EL (cell line): ENCODE measurements around the gene RHOC.

Experiments
- DNase-seq: peaks from one replicate; pipeline ENCODE4 v3.0.0-alpha.2; 2016

The RHOC gene

DNA sequence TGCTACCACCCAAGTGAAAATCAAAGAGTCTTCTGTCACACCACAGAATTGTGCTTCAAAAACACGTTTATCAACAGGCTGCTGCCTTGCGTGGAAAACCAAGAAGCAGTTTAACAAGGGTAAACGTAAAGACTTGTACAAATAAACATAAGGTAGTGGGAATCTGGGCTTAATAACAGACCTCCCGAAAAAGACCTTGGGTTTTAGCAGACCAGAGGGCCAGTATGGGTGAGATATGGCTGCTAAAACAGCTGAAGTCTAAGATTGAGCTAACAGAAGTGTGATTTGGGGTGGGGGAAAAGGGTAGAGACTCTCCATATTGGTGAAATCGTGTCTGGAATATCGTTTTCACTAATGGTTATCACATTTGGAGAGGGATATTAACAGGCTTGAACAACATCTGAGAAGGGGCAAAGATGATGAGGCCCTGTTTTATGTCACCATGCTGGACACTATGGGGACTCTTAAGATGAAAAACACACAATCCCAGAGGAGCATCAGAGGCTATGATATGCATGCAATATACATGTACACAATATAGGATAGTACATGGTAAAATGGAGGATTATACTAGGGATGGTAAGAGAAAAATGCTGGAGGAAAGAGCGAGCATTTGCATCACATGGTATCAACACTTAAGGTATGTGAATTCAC is 31.1 kb downstream of the RHOC start:
- DNase-seq = no peak

DNA sequence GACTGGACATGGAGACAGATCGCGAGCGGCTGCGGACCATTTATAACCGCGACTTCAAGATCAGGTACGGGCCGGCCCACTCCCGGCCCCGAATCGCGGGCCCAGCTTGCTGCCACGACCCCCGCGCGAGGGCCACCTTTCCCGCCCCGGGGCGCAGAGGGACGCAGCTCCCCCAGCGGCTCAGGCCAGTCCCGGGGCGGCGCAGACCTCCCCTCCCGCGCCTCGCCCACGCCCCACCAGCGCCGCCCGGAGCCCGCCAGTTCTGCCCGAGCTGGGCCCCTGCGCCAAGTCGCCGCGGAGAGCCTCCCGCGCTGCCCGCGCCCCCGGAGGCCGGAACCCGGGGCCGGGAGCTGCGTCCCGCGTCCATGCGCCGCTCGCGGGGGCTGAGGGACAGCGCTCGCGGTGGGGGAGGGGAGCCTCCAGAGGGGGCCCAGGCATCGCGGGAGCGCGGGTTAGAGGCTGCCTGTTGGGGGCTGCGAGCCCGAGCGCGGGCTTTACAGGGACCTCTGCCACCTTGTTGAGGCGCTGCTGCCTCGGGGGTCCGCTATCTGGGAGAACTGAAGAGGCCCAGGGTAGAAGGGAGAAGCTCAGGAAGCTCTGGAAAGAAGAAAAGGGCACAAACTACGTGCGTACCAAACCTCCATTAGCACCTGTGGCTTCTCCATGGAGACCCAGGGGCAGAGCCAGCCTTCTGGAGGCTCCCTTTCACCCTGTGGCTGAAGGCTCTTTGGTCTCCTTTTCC is 31.8 kb downstream of the RHOC start:
- DNase-seq = no peak

DNA sequence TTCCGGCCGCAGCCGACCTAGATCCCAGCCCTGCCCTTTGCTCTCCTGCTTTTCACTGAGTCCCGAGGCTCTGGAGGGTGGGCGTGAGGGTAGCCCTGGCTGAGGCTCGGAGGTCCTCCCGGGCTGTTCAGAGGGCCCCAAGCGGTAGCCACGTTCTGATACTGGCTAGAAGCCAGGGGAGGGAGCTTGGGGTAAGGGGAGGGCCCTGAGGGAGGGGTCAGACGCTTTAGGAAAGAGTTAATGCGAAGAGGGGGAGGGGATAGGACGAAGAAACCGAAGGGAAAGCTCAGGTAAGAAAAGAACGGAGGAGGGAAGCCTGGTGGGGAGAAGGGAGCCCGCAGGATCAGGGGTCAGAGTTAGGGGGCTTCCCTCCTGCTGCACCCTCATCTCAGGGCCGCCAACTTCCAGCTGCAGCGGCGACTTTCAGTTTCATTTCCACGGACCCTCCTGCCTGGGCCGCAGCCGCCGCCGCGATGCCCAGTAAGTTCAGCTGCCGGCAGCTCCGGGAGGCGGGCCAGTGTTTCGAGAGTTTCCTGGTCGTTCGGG is 32.4 kb downstream of the RHOC start, which contains the start of gene MOV10:
Gene MOV10, plus strand, starts transcription at position 220 of the 546 bp plus-strand sequence. Its CDS starts 254 bp downstream, at position 474.
- peak; percentile 83 for DNase-seq

DNA sequence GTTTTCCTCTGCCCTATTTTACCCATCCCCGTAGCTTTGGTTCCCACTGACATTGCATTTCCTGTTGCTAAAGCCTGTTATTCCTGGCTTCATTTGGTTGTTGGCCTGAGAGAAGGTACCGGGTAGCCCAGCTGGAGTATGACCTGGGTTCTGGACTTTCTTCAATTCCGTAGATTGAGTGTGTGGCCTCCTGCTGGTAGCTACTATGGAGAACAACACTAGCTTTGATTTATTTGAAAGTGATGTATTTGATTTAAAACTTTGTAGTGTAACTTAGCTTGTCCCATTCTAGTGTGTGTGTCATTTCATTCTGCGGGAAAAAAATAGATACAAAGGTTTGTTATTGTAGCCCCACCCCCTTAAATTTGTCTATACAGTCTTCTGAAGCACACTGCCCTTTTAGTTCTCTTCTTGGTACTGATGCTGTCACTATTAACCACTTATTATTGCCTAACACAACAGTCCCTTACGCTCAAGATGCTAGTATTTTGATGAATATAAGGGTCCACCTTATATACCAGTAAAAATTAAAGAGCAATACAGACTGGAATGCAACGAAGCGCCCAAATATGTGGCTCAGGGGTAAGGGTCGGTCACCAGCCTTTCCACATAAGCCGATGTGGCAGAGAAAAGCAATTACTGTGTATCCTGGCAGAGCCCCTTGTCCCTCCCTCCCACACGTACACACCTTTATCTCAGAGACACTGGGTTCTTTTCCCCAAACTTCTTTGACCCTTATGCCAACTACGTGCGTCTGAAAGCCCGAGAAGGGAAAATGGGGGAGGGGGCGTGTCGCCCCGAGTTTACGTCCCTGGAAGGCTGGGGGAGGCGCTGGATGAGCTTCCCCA is 33.1 kb downstream of the RHOC start:
- DNase-seq = peak; percentile 74

DNA sequence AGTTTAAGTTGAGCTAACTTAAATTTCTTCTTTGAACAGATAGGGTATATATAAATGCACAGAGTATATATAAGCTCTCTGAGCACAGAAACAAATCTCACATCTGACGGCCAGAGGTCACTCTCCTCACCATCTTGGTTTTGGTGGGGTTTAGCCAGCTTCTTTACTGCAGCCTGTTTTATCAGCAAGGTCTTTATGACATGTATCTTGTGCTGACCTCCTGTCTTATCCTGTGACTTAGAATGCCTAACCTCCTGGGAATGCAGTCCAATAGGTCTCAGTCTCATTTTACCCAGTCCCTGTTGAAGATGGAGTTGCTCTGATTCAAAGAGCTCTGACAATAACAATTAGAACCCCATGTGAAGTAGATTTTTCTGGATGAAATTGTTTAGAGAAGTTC is 34.1 kb downstream of the RHOC start:
- DNase-seq = no peak

DNA sequence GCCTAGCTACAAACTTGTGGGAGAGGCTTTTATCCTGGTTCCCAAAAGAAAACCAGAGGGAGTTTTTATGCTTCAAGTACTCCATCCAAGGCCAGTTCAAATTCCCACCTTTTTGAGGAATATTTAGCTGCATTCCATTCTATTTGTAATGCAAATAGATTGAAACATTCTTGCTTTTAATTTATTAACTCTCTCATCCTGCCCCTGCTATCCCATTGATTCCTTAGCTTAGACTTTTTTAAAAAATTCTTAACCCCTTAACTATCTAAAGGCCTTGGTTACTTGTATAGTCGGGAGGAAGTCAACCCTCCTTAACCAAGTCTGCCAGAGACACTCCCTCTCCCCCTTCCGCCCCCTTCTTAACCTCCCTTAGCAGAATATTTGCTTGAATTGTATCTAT is 34.9 kb downstream of the RHOC start:
- no peak for DNase-seq

DNA sequence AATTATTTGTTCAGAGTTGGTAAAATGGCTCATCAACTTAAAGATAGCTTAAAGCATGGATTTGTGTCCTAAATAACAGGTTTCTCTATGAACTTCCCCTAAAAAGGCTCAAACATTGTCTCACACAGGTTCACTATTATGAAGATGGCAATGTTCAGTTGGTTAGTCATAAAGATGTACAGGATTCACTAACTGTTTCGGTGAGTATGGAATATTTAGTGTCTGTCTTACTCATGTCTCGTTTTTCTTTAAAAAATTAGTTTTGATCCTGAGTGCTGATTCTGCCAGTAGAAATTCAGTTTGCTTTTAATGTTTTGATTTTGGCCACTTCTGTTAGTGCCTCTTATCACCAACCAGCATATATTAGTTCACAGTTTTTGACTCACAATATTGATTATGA is 40.0 kb downstream of the RHOC start:
- no peak for DNase-seq

DNA sequence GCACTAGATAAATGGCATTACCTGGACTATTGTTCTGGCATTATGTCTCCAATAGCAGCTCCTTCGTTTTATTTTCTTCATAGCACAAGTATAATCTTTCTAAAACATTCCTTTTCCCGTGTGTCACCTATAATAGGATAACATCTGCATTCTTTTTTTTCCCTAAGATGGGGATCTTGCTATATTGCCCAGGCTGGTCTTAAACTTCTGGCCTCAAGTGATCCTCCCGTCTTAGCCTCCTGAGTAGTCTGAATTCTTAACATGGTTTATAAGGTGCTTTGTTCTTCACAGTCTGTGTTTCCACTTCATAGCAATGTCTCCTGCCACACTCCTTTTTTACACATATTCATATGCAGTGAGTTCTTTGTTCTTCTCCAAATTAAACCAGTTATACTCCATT is 41.1 kb downstream of the RHOC start:
- no peak for DNase-seq

DNA sequence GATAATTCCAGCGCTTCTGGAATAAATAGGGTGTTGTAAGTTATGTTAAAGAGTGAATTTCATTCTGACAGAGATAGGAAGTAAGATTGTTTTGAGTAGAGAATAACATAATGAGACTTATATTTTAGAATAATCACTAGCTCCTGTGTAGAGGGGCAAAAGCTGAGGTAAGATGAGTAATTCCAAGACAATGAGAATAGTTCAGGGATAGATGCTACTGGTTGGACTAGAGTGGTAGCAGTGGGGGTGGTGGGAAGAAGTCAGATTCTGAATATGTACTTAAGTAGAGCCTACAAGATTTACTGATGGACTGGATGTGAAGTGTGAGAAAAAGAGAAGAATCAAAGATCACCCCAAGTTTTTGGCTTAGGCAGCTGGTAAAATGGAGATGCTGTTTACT is 55.7 kb downstream of the RHOC start:
- DNase-seq = peak; percentile 13
